Bronchus fibroblast of lung (primary cell): ENCODE measurements around the gene VSIG2. TPM values are rescaled to one million over a fixed set of nuclear protein-coding genes. Genes with fewer than 3 reads are reported as not detected.

ENCODE experiments used
- total RNA-seq: library from RNA; depleted of rRNA; stranded (reverse); fragments of >200 nt; gene quantifications from 2 replicates; pipeline ENCODE4 v1.2.3, GENCODE V29; 2015

The VSIG2 gene
- total RNA-seq, result 0.17 and 0.74 TPM in 2 replicates

GRCh38 chr11:124751741-124752470, at the start of gene VSIG2:
VSIG2 (minus strand) TSS chr11:124752255; CDS start chr11:124752137, 118 bp downstream.

GRCh38 chr11:124800226-124800929, 48.3 kb upstream of the VSIG2 start, which contains the start of gene MSANTD2:
MSANTD2 (minus strand) TSS chr11:124800406; CDS start chr11:124800380, 26 bp downstream.

GRCh38 chr11:124762105-124762623, 10.1 kb upstream of the VSIG2 start, which contains the start of gene ESAM:
ESAM (minus strand) TSS chr11:124762290; CDS start chr11:124762154, 136 bp downstream.

GRCh38 chr11:124739479-124740276, 12.4 kb downstream of the VSIG2 start, which contains the start of gene NRGN:
NRGN (plus strand) TSS chr11:124739942; CDS start chr11:124740085, 143 bp downstream.

Other genes with a start within 250 kb of the VSIG2 start
- not detected in 2 replicates for gene OR8B12, start 208.6 kb downstream of the VSIG2 start, total RNA-seq
- not detected in 2 replicates for gene OR8A1, start 182.3 kb downstream of the VSIG2 start, total RNA-seq
- not detected in 2 replicates for gene PANX3, start 140.8 kb downstream of the VSIG2 start, total RNA-seq
- gene TBRG1, start 129.4 kb downstream of the VSIG2 start, total RNA-seq, result 18.5 and 20.5 TPM in 2 replicates
- gene SIAE, start 78.5 kb downstream of the VSIG2 start, total RNA-seq, result 9.4 and 10.9 TPM in 2 replicates
- 25.2 and 33.1 TPM in 2 replicates for gene SPA17, start 78.4 kb downstream of the VSIG2 start, total RNA-seq
- 6.6 and 7.1 TPM in 2 replicates for gene NRGN, start 12.3 kb downstream of the VSIG2 start, total RNA-seq
- under 0.01 and 0.17 TPM in 2 replicates for gene ESAM, start 10.0 kb upstream of the VSIG2 start, total RNA-seq
- 6.5 and 7.1 TPM in 2 replicates for gene MSANTD2, start 48.2 kb upstream of the VSIG2 start, total RNA-seq
- 31.7 and 37.8 TPM in 2 replicates for gene ROBO3, start 113.2 kb upstream of the VSIG2 start, total RNA-seq
- 2.2 and 2.7 TPM in 2 replicates for gene ROBO4, start 145.6 kb upstream of the VSIG2 start, total RNA-seq
- not detected in 2 replicates for gene HEPN1, start 167.0 kb upstream of the VSIG2 start, total RNA-seq
- gene HEPACAM, start 183.8 kb upstream of the VSIG2 start, total RNA-seq, result under 0.01 TPM in 1 of 2 replicates, not detected in the other
- gene CCDC15, start 201.9 kb upstream of the VSIG2 start, total RNA-seq, result 3.4 and 4.0 TPM in 2 replicates